GM18507 (cell line): ENCODE data around the gene ABHD17C.
"Not testable (repeated sequence)": the region's sequence is repeated elsewhere in the genome, so short reads cannot be mapped to it uniquely, and the experiment has no call there.

Source experiments
- DNase-seq: peaks from one replicate; pipeline ENCODE4 v3.0.0; 2011; ENCODE audit warnings: low read depth; ENCODE audit not compliant: insufficient read length; ENCODE audit errors: extremely low spot score
- FAIRE-seq: peaks from 2 replicates; lab custom pipeline; 2011; peaks lifted over from hg19 to GRCh38; lab: Jason Lieb, UNC

ABHD17C gene

DNA sequence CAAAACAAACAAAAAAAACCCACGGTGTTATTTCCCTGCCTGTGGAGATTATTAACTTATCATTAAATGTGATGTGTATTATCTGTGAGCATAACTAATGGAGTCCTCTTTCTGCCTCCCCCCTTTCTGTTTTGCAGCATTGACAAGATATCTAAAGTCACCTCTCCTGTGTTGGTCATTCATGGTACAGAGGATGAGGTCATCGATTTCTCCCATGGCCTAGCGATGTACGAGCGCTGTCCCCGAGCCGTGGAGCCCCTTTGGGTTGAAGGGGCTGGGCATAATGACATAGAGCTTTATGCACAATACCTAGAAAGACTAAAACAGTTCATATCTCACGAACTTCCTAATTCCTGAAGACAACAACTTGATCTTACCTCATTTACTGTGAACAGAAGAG lies 58.9 kb downstream of the ABHD17C start:
- DNase-seq (no peak), FAIRE-seq (no peak)

DNA sequence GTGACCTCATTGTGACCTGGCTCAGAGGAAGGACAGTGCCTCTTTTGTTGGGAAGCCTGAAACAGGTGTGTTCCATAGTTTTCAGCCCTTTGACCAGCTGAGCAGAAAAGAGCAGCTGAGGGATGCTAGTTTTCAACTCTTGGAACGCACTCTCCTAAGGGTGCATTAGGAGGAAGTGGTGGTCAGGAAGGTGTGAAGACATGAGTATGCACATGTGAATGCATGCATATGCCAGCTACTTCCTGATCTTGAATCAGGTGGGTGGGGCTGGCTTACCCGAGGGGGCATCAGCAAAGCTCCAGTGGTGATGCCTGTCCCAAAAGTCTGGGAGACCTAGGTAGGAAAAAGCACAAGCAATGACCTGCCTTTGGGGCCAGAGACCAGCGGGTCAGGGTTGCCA lies 60.8 kb downstream of the ABHD17C start:
- FAIRE-seq (no peak), DNase-seq (no peak)

DNA sequence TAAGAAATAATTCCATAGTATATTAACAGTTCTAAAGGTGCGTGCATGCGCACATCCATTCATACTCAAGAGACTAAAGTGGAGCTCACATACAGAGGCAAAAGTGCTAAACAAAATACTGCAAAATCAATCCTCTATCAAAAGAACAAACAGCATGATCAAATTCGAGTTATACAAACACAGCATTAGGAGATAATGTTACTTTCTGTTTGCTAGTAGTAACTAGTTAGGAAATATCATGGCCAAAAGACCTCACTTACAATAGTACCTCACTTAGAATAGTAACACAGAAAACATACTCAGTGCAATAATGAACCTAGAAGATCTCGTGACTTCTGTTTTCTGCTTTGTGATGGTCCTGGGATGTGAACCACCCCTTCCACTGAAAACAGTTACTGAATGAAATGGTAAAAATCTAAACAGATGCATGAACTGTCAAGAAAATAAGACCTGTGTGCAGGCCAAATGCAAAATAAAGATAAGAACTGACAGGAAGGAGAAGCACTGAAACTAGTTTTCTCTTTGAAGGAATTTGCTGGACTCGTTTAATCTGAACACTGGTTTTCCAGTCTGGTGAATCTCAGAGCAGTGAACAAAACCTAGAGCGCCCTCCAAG lies 63.1 kb downstream of the ABHD17C start:
- no peak for FAIRE-seq
- DNase-seq: no peak

DNA sequence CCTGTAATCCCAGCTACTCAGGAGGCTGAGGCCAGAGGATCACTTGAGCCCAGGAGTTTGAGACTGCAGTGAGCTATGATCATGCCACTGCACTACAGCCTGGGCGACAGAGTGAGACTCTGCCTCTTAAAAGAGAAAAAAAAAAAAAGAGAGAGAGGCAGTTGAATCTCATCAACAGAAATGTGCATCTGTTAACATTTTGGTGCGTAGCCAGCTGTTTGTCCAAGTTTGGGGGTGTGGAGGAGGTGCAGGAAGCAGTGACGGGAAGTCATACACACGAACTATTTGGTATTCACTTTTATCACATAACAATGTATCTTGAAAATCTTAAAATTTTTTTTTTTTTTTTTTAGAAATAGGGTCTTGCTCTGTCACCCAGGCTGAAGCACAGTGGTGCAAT lies 65.8 kb downstream of the ABHD17C start:
- FAIRE-seq (no peak), DNase-seq (no peak)

DNA sequence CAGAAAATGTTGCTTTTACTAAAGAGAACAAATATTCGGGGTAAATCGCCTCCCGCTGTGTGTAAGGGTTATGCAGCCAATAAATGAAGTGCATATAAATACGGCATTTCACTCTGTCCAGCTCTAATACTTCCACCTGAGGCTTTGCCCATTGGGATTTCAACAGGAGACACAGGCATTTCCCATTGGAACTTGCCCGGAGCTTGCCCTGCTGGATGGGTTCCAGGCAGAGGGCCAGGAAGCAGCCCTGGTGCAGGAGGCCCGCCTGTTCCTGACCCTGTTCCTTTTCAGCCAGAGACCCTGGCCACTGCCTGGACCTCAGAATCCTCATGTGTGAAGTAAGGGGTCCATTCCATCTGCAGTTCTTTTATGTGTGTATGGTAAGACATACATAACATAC lies 66.6 kb downstream of the ABHD17C start:
- no peak for FAIRE-seq
- DNase-seq: no peak

DNA sequence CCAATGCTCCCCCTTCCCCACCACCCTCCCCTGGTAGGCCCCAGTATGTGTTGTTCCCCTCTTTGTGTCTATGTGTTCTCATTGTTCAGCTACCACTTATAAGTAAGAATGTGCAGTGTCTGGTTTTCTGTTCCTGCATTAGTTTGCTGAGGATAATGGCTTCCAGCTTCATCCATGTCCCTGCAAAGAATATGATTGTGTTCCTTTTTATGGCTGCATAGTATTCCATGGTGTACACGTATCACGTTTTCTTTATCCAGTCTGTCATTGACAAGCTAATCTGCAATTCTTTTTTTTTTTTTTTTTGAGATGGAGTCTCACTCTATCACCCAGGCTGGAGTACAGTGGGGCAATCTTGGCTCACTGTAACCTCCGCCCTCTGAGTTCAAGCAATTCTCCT lies 68.1 kb downstream of the ABHD17C start:
- FAIRE-seq, DNase-seq: not testable (repeated sequence)

DNA sequence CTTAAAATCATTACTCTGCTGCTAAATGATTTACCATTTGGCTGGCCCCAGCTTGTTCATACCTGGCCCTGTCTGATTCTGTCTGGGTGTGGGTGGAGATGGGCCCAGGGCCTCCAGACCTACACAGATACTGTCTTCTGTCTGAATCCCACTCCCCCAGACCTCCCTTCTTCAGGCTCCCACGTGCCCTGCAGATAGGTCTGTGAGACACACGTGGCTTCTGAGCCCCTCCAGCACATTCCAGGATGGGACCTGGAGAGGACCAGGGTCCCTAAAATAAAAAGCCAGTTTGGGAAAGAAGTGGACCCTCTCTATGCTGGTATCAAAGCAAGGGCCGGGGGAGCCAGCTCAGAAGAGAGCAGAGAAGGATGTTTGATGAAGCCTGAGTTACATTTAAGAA lies 69.4 kb downstream of the ABHD17C start:
- FAIRE-seq (no peak), DNase-seq (no peak)

DNA sequence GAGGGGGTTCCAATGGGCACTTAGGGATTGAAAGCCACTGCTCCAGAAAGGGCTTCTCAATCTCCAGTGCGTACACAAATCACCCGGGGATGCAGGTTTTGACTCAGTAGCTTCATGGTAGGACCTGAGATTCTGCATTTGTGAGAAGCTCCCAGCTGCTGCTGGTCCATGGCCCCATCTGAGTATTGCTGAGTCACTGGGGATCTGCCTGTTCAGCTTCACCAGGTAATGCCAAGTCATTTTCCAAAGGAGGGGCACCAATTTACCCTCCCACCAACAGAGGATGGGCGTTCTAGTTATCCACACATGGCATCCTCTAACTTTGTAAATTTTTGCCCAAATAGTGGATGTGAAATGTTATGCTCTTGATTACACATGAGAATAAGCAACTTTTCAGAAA lies 71.2 kb downstream of the ABHD17C start:
- FAIRE-seq (no peak), DNase-seq (no peak)

DNA sequence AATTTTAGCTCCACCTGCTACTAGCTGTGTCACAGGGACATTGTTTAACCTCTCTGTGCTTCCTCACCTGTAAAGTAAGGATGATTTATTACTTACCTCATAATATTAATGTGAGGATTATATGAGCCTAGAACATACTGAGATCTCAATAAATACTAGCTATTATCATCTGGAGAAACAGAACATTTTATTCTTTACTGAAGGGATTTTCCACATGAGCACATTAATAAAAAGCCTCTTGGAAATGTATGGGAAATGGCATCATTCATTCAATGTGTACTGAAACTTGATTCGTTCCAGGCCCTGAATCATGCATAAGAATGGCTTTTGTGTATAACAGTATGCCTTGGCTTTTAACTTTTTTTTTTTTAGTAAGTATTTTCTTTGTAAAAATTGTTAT lies 73.0 kb downstream of the ABHD17C start:
- DNase-seq (no peak), FAIRE-seq (no peak)

DNA sequence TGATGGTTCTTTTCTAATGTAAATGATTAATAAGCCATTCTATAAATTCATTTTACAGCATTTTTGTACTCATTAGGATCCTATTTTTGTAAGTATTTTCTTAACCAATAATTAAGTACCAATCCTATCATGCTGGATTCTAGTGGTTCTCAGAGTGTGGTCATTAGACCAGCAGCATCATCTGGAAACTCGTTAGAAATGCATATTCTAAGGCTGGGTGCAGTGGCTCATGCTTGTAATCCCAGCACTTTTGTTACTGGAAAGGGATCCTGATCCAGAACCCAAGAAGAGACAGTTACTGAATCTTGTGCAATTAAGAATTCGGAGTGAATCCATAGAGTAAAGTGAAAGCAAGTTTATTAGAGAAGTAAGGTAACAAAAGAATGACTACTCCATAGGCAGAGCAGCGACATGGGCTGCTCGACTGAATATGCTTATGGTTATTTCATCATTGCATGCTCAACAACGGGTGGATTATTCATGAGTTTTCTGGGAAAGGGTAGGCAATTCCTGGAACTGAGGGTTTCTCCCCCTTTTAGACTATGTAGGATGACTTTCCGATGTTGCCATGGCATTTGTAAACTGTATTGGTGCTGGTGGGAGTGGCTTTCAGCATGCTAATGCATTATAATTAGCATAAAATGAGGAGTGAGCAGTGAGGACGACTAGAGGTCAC lies 74.2 kb downstream of the ABHD17C start:
- no peak for FAIRE-seq

DNA sequence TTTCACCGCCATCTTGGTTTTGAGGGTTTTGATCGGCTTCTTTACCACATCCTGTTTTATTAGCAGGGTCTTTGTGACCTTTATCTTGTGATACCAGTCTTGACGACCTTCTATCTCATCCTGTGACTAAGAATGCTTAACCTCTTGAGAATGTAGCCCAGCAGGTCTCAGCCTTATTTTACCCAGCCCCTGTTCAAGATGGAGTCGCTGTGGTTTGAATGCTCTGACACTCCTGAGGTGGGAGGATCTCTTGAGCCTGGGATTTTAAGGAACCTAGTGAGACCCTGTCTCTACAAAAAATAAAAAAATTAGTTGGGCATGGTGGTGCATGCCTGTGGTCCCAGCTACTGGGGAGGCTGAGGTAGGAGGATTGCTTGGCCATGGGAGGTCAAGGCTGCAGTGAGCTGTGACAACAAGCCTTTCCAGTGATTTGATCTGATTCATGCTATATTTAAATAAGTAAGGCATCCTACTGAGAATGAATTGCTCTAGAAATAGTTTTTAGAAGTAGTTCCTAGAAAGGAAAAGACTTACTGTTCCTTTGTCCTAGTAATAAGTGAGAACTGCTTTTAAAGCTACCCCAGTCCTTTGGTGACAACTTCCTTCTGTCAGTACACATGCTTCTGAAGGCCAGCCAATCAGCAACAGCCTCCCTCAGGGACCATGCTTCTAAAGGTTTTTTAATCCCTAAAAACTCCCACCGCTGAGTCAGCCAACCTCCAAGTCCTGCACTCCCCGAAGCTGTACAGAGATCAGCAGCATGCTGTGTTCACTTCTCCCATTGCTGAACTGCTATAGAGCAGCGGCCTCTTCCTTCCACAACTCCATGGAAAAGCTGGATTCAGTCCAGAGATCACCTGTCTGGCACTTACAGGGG lies 75.0 kb downstream of the ABHD17C start:
- DNase-seq (no peak), FAIRE-seq (no peak)

More for the DNA sequence above, 74.2 kb downstream of the ABHD17C start:
- DNase-seq: no peak

DNA sequence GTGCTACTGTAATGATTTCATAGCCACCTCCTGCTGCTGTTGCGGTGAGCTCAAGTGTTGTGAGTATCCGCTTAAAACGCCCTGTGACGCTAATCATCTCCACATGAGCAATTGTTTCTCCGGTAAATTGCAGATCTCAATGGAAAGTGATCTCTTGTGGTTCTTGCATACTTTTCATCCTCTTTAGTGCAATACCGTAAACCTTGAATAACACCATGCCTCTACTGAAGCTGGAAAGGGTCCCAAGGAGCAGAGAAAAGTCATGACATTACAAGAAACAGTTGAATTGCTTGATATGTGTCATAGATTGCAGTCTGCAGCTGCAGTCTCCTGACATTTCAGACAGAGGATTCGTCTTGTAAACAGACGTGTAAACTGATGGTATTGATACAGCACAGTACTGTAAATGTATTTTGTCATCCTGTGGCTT lies 78.0 kb downstream of the ABHD17C start:
- FAIRE-seq: no peak

DNA sequence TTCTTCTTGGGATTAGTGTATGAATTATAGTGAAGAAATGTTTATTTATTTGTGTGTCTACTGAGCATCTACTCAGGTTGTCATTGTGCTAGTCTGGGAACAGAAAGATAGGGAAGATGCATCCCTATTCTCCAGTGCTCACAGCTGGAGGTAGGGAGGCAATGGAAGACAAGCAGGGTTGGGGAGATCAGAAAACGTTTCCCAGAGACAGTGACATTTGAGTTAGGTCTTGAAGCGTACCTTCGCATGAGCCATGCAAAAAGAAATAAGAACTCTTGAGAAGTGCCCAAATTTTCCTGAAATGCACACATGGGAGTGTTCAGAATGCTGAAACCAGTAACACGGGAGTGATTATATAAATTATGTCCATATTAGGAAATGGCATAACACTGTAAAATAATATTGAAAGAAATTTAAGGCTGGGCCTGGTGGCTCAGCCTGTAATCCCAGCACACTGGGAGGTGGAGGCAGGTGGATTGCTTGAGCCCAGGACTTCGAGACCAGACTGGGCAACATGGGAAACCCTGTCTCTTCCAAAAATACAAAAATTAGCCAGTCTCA lies 78.8 kb downstream of the ABHD17C start:
- FAIRE-seq: no peak

More for the DNA sequence above, 78.0 kb downstream of the ABHD17C start:
- DNase-seq: no peak

DNA sequence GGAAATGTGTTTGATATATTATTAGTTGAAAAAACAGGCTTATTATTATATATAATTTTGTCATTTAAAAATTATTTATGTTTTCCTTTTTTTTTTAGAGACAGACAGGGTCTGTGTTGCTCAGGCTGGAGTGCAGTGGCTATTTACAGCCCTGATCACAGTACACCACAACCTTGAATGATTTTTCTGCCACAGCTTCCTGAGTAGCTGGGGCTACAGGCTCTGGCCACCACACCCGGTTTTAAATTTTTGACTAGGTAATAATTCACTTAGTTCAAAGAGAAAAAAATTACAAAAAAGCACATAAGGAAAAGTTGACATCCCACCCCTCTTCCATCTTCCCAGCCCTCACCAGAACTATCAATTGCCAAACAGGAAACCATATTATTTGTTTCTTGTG lies 79.4 kb downstream of the ABHD17C start:
- FAIRE-seq (no peak), DNase-seq (no peak)

More for the DNA sequence above, 78.8 kb downstream of the ABHD17C start:
- DNase-seq: no peak

DNA sequence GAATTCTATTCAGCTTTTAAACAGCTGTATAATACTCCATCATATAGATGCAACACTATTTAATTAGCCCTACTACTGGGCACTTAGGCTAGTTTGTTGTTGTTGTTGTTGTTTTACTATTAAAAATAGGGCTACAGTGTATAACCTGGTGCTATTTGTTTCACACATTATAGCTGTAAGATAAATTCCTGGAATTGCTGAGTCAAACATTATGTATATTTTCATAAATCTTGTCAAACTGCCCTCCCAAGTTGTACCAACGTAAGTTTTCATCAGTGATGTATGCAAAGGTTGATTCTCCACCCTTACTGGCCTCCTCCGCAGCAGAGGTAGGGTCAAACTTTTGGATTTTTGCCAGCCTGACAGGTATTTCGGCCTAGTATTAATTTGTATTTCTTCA lies 80.2 kb downstream of the ABHD17C start:
- FAIRE-seq (no peak), DNase-seq (no peak)

DNA sequence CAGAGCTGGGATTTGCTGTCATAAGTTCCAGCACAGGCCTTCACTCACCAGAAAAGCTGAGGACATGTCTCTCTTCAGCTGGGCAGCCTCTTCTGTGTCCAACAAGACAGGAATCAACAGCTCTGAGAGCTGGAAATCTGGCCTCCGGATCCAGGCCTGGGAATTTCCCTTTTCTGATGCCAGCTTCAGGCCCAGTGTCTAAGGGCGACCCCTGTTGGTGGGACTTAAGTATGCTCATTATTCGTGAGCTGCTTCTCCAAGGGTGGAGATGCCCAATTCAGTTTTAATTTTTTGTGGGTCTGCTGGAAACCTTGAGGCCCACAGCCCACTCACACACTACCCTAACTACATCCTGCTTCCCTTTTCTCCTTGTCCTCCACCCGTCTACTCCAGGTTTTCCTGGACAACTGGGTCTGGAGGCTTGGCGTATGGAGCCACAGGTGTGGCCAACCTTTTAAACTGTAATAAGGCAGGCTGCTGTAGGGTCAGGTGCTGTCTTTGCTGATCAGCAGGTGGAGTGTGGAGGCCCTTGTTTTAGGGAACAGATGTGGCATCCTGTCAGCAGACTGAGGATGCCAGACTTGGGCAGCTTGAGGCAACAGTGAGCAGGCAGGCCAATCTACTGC lies 81.4 kb downstream of the ABHD17C start:
- peak; percentile 56 for FAIRE-seq
- peak; percentile 42 for DNase-seq

DNA sequence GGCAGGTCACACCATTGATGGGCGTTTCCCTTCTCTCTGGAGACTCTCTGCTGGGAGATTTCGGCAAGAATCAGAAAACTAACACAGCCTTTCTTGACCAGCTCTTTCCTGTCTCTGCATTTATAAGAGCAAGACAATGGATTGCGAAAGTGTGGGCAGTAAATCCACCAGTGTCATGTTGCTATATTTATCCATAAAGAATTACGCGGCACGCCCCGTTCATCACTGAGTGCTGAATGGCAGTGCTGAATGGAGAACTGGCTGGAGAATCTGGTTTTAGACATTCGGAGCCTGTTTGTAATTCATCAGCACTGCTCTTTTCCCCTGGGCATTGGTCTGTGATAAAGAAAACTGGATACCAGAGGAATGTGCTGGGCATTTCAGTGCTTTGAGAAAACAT lies 82.0 kb downstream of the ABHD17C start:
- DNase-seq (no peak), FAIRE-seq (no peak)

DNA sequence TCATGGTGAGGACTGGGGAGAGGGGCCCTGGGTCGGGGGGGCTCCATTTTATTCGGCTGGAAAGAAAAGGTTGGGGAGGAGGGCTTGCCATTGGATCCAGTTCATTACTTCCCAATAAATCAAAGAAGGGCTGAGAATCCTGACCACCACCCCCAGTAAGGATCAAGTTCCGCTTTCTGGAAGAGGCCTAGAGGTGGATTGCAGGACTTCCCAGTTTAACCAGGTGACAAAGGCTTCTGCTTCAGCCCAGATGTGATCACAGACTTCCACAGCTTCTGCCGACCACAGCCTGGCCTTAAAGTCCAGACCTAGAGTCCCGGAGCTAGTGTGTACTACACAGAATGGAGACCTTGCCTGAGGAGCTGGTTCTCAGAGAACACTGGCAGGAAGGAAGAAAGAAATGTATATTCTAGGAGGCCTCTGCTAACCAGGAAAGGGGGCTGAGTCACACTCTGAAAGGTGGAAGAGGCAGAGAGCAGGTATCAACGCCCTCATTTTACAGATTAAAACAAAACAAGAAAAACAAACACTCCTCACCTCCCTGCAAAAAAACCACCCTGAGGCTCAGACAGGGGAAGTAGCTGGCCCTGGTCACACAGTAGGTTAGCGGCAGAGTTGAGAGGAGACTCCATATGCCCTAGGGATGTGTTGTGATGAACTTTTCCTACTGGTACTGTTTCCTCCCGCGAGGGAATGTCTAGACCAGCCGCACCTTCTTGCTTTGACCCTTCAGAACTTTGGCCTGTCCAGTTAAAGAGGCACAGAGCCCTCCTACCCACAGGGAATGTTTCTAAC lies 82.9 kb downstream of the ABHD17C start:
- FAIRE-seq: no peak
- no peak for DNase-seq

DNA sequence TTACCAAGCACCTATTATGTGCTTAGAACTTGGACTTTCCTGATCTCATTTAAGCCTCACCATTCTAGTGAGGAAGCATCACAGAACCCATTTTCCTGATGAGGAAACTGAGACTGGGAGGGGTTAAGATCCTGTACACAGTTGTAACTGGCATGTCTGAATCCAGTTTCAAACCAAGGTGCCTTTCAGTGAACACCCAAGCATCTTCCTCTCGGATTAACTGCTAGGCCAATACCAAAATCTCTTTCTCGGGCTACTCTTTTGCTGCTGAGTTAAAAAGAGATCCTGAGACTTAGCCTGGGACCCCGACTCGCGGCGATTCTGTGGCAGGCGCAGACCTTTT lies 83.5 kb downstream of the ABHD17C start:
- FAIRE-seq: no peak
- DNase-seq: no peak
